Lower leg skin (tissue), 3 donors: ENCODE data around the gene TAF1B.

Experiments
- CTCF ChIP-seq, 3 donors: fragments of 450-650 bp; IDR thresholded peaks; one replicate each; pipeline ENCODE4 v1.5.1; 2016; ENCODE audit warnings: antibody characterized with exemption in 3 of 3, mild to moderate bottlenecking in 3 of 3, moderate library complexity in 2 of 3
- POLR2A ChIP-seq, 2 donors: fragments of 450-650 bp; IDR thresholded peaks; one replicate each; pipeline ENCODE4 v1.6.1; 2016 to 2017; ENCODE audit warnings: antibody characterized with exemption in 2 of 2, mild to moderate bottlenecking in 1 of 2, moderate library complexity in 1 of 2

DNA sequence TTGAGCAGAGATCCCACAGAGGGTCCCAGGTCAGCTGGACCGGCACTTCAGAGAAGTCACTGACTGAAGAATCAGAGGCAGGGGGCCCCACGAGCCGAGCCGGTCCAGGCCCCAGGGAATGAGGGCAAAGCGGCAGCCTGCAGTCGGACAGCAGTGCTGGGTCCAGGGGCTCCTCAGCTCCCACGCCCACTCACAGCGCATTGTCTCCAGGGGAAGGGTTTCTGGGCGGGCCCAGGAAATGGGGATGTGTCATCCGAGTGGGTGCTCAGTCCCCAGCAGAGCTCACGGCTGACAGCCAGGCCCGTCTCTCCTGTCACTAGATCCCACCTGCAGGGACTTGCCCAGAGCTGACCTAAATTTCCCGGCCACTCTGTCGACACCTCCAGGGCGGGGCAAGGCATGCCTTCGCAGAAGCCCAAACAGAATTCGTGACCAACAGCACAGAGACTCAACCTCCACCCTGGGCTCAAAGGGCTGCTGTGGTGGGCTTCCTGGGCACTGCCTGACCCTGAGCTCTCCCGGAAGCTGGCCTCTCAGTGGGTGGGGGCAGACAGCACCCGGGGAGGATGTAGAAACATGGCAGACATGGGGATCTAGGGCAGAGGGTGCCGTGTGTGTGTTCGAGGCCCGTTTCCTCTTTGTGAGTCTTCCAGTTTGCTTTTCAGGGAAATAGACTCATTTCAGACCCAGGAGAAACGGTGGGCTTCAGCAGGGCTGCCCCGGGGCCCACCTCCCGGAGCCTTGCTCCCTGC lies 42.1 kb upstream of the TAF1B start:
- TF ChIP-seq CTCF (IDR thresholded peaks at IDR 0.05) (no peak), POLR2A (IDR thresholded peaks at IDR 0.05) (no peak)
